RWPE2 (cell line): ENCODE results near the gene LIMCH1.
A peak's percentile ranks its signal among the peaks of the same experiment; 100 is the strongest.
"Not testable (repeated sequence)": the region's sequence is repeated elsewhere in the genome, so short reads cannot be mapped to it uniquely, and the experiment has no call there.

Source experiments
- ATAC-seq: fragments of 200-7000 bp; cut with Tn5 transposase; 3 replicates; pipeline ENCODE4 v1.9.1; 2021; ENCODE audit warnings: low read depth
- DNase-seq: peaks from one replicate; pipeline ENCODE4 v3.0.0-alpha.2; 2020; ENCODE audit warnings: low spot score
- H3K27ac ChIP-seq: fragments of 450-650 bp; 2 replicates; pipeline ENCODE4 v1.5.1; 2017; ENCODE audit warnings: mild to moderate bottlenecking; ENCODE audit not compliant: poor library complexity, severe bottlenecking
- H3K27me3 ChIP-seq: fragments of 250-450 bp; sonication (Bioruptor Pico); 2 replicates; pipeline ENCODE4 v1.5.1; 2021; ENCODE audit warnings: mild to moderate bottlenecking, moderate library complexity; ENCODE audit not compliant: insufficient read depth, poor library complexity, severe bottlenecking
- H3K36me3 ChIP-seq: fragments of 250-450 bp; sonication (Bioruptor Pico); 2 replicates; pipeline ENCODE4 v1.5.1; 2020; ENCODE audit warnings: low read depth, mild to moderate bottlenecking, moderate library complexity
- H3K4me1 ChIP-seq: fragments of 250-450 bp; sonication (Bioruptor Pico); 2 replicates; pipeline ENCODE4 v1.5.1; 2021; ENCODE audit warnings: mild to moderate bottlenecking, moderate library complexity; ENCODE audit not compliant: insufficient read depth, poor library complexity, severe bottlenecking
- H3K4me3 ChIP-seq: fragments of 250-450 bp; sonication (Bioruptor Pico); 2 replicates; pipeline ENCODE4 v1.5.1; 2021; ENCODE audit warnings: mild to moderate bottlenecking, moderate library complexity; ENCODE audit not compliant: severe bottlenecking
- H3K9me3 ChIP-seq: fragments of 250-450 bp; sonication (Bioruptor Pico); 2 replicates; pipeline ENCODE4 v1.5.1; 2021; ENCODE audit warnings: mild to moderate bottlenecking, moderate library complexity; ENCODE audit not compliant: severe bottlenecking
- CTCF ChIP-seq: fragments of 450-650 bp; IDR thresholded peaks from one replicate; pipeline ENCODE4 v1.5.1; 2017; ENCODE audit warnings: mild to moderate bottlenecking, moderate library complexity; ENCODE audit not compliant: poor library complexity, severe bottlenecking

Gene LIMCH1

GRCh38 chr4:41538017-41538733 lies at the start of gene LIMCH1:
TSS of gene LIMCH1 (plus strand) at chr4:41538157. CDS start at chr4:41605996, 67,839 bp downstream.
- peak within 1 kb of the TSS; percentile 86 for H3K27ac ChIP-seq
- H3K27me3 ChIP-seq: no peaks in the 10 kb centered on the region
- H3K36me3 ChIP-seq: peaks cover 3% of the 10 kb centered on the region; the same call in 1 of the 2 replicates
- no peak for DNase-seq
- no peak for TF ChIP-seq CTCF
- ATAC-seq: no peak
- no peak within 1 kb of the TSS for H3K4me3 ChIP-seq
- H3K4me1 ChIP-seq: peaks cover 51% of the 10 kb centered on the region
- no peaks in the 10 kb centered on the region for H3K9me3 ChIP-seq

GRCh38 chr4:41491081-41491576 lies 46.8 kb upstream of the LIMCH1 start:
- H3K9me3 ChIP-seq, H3K4me3 ChIP-seq, ATAC-seq, DNase-seq, H3K27me3 ChIP-seq, H3K4me1 ChIP-seq, H3K27ac ChIP-seq: not testable (repeated sequence)
- H3K36me3 ChIP-seq: peaks cover 21% of the 10 kb centered on the region; the same call in 1 of the 2 replicates

GRCh38 chr4:41496977-41497376 lies 41.0 kb upstream of the LIMCH1 start:
- no peaks in the 10 kb centered on the region for H3K4me1 ChIP-seq
- H3K36me3 ChIP-seq: peaks cover 26% of the 10 kb centered on the region
- no peak overlapping the region for H3K4me3 ChIP-seq
- TF ChIP-seq CTCF: no peak
- H3K27me3 ChIP-seq: no peaks in the 10 kb centered on the region
- ATAC-seq: no peak
- no peak overlapping the region for H3K27ac ChIP-seq
- H3K9me3 ChIP-seq: no peaks in the 10 kb centered on the region
- no peak for DNase-seq

GRCh38 chr4:41498177-41498576 lies 39.8 kb upstream of the LIMCH1 start:
- Histone ChIP-seq H3K27me3 (no peaks in the 10 kb centered on the region), H3K9me3 (no peaks in the 10 kb centered on the region), H3K27ac (no peak overlapping the region), H3K4me3 (no peak overlapping the region), H3K4me1 (no peaks in the 10 kb centered on the region), H3K36me3 (peaks cover 26% of the 10 kb centered on the region)
- ATAC-seq: no peak
- TF ChIP-seq CTCF: no peak
- no peak for DNase-seq

- Histone ChIP-seq H3K4me1 (peaks cover 43% of the 10 kb centered on the region), H3K27ac (peak overlapping the region; percentile 96), H3K36me3 (peaks cover 12% of the 10 kb centered on the region), H3K4me3 (no peak overlapping the region), H3K27me3 (no peaks in the 10 kb centered on the region), H3K9me3 (no peaks in the 10 kb centered on the region)
- DNase-seq (no peak), ATAC-seq (no peak)
- TF ChIP-seq CTCF: no peak
Observed at GRCh38 chr4:41504167-41504818, 33.7 kb upstream of the LIMCH1 start.
